ENCODE results near the gene NPAS2.

NPAS2 gene

GRCh38 chr2:100793982-100794381 lies 26.0 kb upstream of the NPAS2 start:
- TF ChIP-seq CTCF (conservative IDR thresholded peaks at IDR 0.05; ENCODE audit: low read depth, low read length): no peak
- no peak for DNase-seq (ENCODE audit: low read depth)

GRCh38 chr2:100796499-100797100 lies 23.3 kb upstream of the NPAS2 start:
- TF ChIP-seq CTCF (conservative IDR thresholded peaks at IDR 0.05; ENCODE audit: low read depth, low read length): no peak
- DNase-seq (ENCODE audit: low read depth): no peak
- no peak overlapping the region for H3K4me3 ChIP-seq (ENCODE audit: low read length)

More at GRCh38 chr2:100793982-100794381, 26.0 kb upstream of the NPAS2 start:
- no peak overlapping the region for H3K4me3 ChIP-seq (ENCODE audit: low read length)

- no peak for DNase-seq (ENCODE audit: low read depth)
- no peak overlapping the region for H3K4me3 ChIP-seq (ENCODE audit: low read length)
- TF ChIP-seq CTCF (conservative IDR thresholded peaks at IDR 0.05; ENCODE audit: low read depth, low read length): no peak
These were observed 20.3 kb upstream of the NPAS2 start for GRCh38 chr2:100799686-100800085.

GRCh38 chr2:100800915-100801314 lies 19.0 kb upstream of the NPAS2 start:
- no peak for DNase-seq (ENCODE audit: low read depth)
- no peak overlapping the region for H3K4me3 ChIP-seq (ENCODE audit: low read length)
- no peak for TF ChIP-seq CTCF (conservative IDR thresholded peaks at IDR 0.05; ENCODE audit: low read depth, low read length)

- no peak overlapping the region for H3K4me3 ChIP-seq (ENCODE audit: low read length)
- no peak for TF ChIP-seq CTCF (conservative IDR thresholded peaks at IDR 0.05; ENCODE audit: low read depth, low read length)
- DNase-seq (ENCODE audit: low read depth): no peak
These were observed 18.5 kb upstream of the NPAS2 start for GRCh38 chr2:100801402-100801801.

GRCh38 chr2:100802066-100802465 lies 17.9 kb upstream of the NPAS2 start:
- no peak for TF ChIP-seq CTCF (conservative IDR thresholded peaks at IDR 0.05; ENCODE audit: low read depth, low read length)
- no peak for DNase-seq (ENCODE audit: low read depth)
- no peak overlapping the region for H3K4me3 ChIP-seq (ENCODE audit: low read length)

GRCh38 chr2:100803334-100803733 lies 16.6 kb upstream of the NPAS2 start:
- no peak for TF ChIP-seq CTCF (conservative IDR thresholded peaks at IDR 0.05; ENCODE audit: low read depth, low read length)

More at GRCh38 chr2:100803334-100803733, 16.6 kb upstream of the NPAS2 start:
- H3K4me3 ChIP-seq (ENCODE audit: low read length): no peak overlapping the region
- no peak for DNase-seq (ENCODE audit: low read depth)

Measured in retinal pigment epithelial cell (primary cell).